ENCODE data around the gene TPM4.
A peak's percentile ranks its signal among the peaks of the same experiment; 100 is the strongest.
"Not testable (repeated sequence)": the region's sequence is repeated elsewhere in the genome, so short reads cannot be mapped to it uniquely, and the experiment has no call there.

TPM4 gene

GRCh38 chr19:16089010-16089846, 12.9 kb downstream of the TPM4 start:
- in situ Hi-C loops (cut with MboI; ENCODE audit: low pct_unique_long_range_greater_than_20kb, low sequenced_read_pairs), result no loop called here
- DNase-seq, result no peak

GRCh38 chr19:16091546-16092475, 15.5 kb downstream of the TPM4 start:
- no peak for DNase-seq
- in situ Hi-C loops (cut with MboI; ENCODE audit: low pct_unique_long_range_greater_than_20kb, low sequenced_read_pairs), result no loop called here

GRCh38 chr19:16094360-16095070, 18.2 kb downstream of the TPM4 start:
- in situ Hi-C loops (cut with MboI; ENCODE audit: low pct_unique_long_range_greater_than_20kb, low sequenced_read_pairs), result no loop called here
- no peak for DNase-seq

- DNase-seq, result no peak
- in situ Hi-C loops (cut with MboI; ENCODE audit: low pct_unique_long_range_greater_than_20kb, low sequenced_read_pairs), result no loop called here
Observed at GRCh38 chr19:16095071-16095571, 18.8 kb downstream of the TPM4 start.

- in situ Hi-C loops (cut with MboI; ENCODE audit: low pct_unique_long_range_greater_than_20kb, low sequenced_read_pairs), result no loop called here
- no peak for DNase-seq
Observed at GRCh38 chr19:16096280-16096855, 20.1 kb downstream of the TPM4 start.

- DNase-seq, result no peak
- in situ Hi-C loops (cut with MboI; ENCODE audit: low pct_unique_long_range_greater_than_20kb, low sequenced_read_pairs), result no loop called here
Observed at GRCh38 chr19:16098416-16098768, 22.1 kb downstream of the TPM4 start.

GRCh38 chr19:16098821-16099220, 22.5 kb downstream of the TPM4 start:
- in situ Hi-C loops (cut with MboI; ENCODE audit: low pct_unique_long_range_greater_than_20kb, low sequenced_read_pairs), result no loop called here

GRCh38 chr19:16099314-16099965, 23.1 kb downstream of the TPM4 start:
- DNase-seq; in situ Hi-C loops (cut with MboI; ENCODE audit: low pct_unique_long_range_greater_than_20kb, low sequenced_read_pairs): not testable (repeated sequence)

More at GRCh38 chr19:16098821-16099220, 22.5 kb downstream of the TPM4 start:
- DNase-seq, result no peak

GRCh38 chr19:16100524-16100923, 24.2 kb downstream of the TPM4 start:
- DNase-seq, result no peak
- in situ Hi-C loops (cut with MboI; ENCODE audit: low pct_unique_long_range_greater_than_20kb, low sequenced_read_pairs), result no loop called here

- in situ Hi-C loops (cut with MboI; ENCODE audit: low pct_unique_long_range_greater_than_20kb, low sequenced_read_pairs), result no loop called here
- DNase-seq, result no peak
Observed at GRCh38 chr19:16104722-16105121, 28.4 kb downstream of the TPM4 start.

GRCh38 chr19:16106121-16106520, 29.8 kb downstream of the TPM4 start:
- in situ Hi-C loops (cut with MboI; ENCODE audit: low pct_unique_long_range_greater_than_20kb, low sequenced_read_pairs), result no loop called here
- DNase-seq, result peak; percentile 50

GRCh38 chr19:16111160-16111908, 35.0 kb downstream of the TPM4 start, which contains the start of gene RAB8A:
Gene RAB8A, plus strand, starts transcription at chr19:16111889. Its CDS starts 13 bp downstream, at chr19:16111902.
- in situ Hi-C loops (cut with MboI; ENCODE audit: low pct_unique_long_range_greater_than_20kb, low sequenced_read_pairs), result no loop called here
- DNase-seq, result peak; percentile 100

- DNase-seq, result no peak
- in situ Hi-C loops (cut with MboI; ENCODE audit: low pct_unique_long_range_greater_than_20kb, low sequenced_read_pairs), result no loop called here
Observed at GRCh38 chr19:16111909-16112752, 35.8 kb downstream of the TPM4 start.

GRCh38 chr19:16112778-16113177, 36.5 kb downstream of the TPM4 start:
- in situ Hi-C loops (cut with MboI; ENCODE audit: low pct_unique_long_range_greater_than_20kb, low sequenced_read_pairs), result no loop called here
- DNase-seq, result peak; percentile 44

- peak; percentile 60 for DNase-seq
- in situ Hi-C loops (cut with MboI; ENCODE audit: low pct_unique_long_range_greater_than_20kb, low sequenced_read_pairs), result no loop called here
Observed at GRCh38 chr19:16113727-16114126, 37.4 kb downstream of the TPM4 start.

GRCh38 chr19:16115301-16116039, 39.2 kb downstream of the TPM4 start:
- in situ Hi-C loops (cut with MboI; ENCODE audit: low pct_unique_long_range_greater_than_20kb, low sequenced_read_pairs), result no loop called here
- no peak for DNase-seq
